NCI-H524 (cell line): ENCODE measurements around the gene NGLY1.

ENCODE experiments used
- DNase-seq, 2 experiments: peaks; one replicate each; lab custom pipeline; 2025; lab: John Stamatoyannopoulos, UW

Gene NGLY1

DNA sequence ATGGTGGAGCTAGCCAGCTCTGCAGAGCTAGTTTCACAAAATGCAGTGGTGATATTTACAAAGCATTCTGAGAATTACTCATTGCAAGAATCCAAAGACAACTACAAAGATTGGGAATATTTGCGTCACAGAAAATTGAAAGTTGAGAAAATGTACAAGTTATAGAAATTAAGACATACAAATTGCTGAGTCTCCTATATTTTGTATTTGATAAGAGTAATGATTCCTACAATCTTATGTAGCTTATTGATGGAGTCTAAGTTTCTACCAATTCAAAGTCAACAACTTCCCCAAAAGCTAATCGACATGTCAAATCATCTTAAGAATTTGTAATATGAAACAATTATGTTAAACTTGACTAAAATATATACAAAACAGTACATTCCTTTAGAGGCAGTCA, 72.2 kb downstream of the NGLY1 start:
- DNase-seq: no peak

GRCh38 chr3:25708036-25708435, 75.2 kb downstream of the NGLY1 start:
- no peak for DNase-seq

- no peak for DNase-seq
These were observed 75.8 kb downstream of the NGLY1 start for GRCh38 chr3:25707268-25707926.

- DNase-seq: no peak
These were observed 77.0 kb downstream of the NGLY1 start for GRCh38 chr3:25706213-25706612.

GRCh38 chr3:25697553-25697952, 85.7 kb downstream of the NGLY1 start:
- DNase-seq: peak in 1 of 2 experiments; percentile 1

- DNase-seq: no peak
These were observed 87.4 kb downstream of the NGLY1 start for GRCh38 chr3:25695731-25696420.

GRCh38 chr3:25693238-25693637, 90.0 kb downstream of the NGLY1 start:
- DNase-seq: no peak

DNA sequence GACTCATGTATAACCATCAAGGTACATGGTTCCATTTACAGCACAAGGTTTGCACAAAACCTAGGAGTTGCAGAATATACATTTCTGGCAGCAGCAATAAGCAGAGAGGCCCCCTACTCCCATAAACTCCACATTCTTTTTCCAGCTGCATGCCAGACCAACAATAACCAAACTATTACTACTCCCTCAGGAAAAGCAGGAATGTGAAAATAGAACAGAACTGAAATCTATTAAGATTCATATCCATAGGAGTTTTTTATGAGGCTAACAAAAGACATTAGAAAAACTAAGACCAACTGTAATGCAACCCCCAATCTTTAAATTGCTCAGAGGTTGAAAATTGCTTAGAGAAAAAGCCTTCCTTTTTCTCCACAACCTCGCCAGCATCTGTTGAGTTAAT, 90.9 kb downstream of the NGLY1 start:
- no peak for DNase-seq

GRCh38 chr3:25690768-25691533, 92.3 kb downstream of the NGLY1 start:
- DNase-seq: no peak

GRCh38 chr3:25689226-25689625, 94.0 kb downstream of the NGLY1 start:
- no peak for DNase-seq

DNA sequence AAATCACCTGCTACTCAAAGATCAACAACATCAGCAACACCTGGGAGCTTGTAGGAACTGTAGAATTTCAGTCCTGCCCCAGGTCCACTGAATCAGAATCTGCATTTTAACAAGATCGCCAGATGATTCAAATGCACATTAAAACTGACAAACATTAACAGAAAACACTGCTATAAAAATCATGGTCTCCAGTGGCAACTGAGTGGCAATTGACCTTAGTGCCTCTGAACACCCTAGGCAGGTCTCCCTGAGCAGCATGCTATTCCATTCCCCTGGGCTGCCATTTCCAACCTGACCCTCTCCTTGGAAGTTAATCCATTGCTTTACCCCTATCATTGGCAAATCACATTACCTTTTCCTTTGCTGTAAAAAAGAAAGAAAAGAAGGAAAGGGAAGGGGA, 95.5 kb downstream of the NGLY1 start:
- DNase-seq: no peak

DNA sequence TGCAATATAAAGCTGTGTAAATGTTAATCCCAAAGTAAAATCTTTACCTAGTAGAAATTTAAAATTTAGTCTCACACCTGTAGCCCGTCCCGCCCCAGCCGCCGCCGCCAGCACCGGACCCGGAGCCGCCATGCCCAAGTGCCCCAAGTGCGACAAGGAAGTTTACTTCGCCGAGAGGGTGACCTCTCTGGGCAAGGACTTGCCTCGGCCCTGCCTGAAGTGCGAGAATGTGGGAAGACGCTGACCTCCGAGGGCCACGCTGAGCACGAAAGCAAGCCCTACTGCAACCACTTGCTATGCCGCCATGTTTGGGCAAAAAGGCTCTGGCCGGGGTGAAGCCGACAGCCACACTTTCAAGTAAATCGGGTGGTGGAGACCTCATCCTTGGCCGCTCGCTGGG, 96.5 kb downstream of the NGLY1 start:
- DNase-seq: no peak

GRCh38 chr3:25683882-25684281, 99.4 kb downstream of the NGLY1 start:
- no peak for DNase-seq

GRCh38 chr3:25683410-25683809, 99.8 kb downstream of the NGLY1 start:
- DNase-seq: no peak

DNA sequence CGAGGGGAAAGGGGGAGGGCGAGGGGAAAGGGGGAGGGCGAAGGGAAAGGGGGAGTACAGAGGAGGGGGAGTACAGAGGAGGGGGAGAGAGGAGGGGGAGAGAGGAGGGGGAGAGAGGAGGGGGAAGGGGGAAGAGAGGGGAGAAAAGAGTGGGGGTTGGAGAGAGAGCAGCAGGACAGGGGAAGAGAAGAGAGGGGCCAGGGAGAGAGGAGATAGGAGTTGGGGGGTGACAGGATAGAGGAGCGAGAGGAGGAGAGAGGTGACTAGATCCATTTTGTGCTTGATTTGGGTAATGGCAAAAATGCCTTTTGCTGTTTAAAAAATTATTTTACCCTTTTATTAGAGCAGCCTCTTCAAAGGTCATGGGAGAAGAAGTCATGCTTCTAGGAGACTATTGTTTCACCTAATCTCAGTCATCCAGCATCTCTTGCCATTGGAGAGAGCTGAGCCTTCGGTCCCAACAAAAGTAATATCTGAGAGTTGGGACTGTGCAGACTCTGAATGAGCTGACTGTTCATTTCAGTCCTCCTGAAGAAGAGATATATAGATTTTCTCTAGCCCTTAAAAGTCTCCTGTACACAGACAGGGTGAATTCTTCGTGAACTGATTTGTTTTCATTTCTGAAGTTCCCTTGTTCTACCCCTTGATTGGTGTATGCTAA, 103.5 kb downstream of the NGLY1 start:
- no peak for DNase-seq

DNA sequence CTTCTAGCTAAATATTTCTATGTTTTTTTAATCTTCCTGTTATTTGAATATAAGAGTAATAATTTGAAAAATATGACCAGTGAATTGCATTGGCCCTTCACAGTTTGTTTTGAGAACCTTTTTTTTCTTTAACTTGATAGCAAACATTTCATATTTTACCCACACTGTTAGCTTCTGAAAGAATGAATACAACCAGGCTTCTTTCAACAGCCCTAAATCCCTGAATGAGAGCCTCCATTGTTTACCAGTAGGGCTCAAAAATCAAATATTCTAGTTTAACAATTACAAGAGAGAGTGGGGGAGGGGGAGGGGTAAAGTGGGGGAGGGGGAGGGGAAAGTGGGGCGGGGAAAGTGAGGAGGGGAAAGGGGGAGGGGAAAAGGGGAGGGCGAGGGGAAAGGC, 104.1 kb downstream of the NGLY1 start:
- no peak for DNase-seq

DNA sequence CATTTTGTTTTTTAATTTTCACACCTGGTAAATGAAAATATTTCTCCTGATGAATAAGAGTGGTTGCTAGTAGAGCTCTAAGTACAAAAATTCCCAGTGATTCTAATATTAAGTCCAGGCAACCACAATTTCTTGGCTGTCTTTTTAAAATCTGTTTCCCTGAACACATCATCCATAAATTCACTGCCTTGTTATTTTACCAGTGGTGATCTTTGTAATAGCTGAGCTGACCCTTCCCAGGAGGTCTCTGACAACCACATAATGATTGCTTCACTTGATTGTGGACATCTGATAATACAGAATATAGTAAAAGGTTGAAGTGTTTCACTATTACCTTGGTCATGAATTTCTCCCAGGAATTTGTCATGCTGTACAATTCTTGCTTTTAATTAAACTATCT, 104.7 kb downstream of the NGLY1 start:
- no peak for DNase-seq

GRCh38 chr3:25677121-25677520, 106.1 kb downstream of the NGLY1 start:
- peak in 1 of 2 experiments; percentile 57 for DNase-seq

DNA sequence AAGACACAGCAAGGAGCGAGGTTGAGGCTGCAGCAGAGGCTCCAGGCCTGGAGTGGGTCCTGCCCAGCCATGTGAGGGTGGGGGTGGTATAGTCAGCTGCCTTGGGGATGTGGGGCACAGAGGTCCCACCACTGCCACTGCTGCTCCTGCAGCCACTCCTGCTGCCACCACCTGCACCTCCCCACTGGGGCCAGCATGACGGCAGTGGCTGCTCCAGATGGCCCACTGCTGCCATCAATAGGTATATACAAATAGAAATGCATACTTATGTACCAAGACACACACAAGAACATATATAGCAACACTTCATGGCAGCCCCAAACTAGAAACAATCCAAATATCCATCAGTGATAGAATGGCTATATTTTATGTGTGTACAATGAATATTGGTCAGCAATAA, 108.6 kb downstream of the NGLY1 start:
- DNase-seq: peak in 1 of 2 experiments; percentile 15

DNA sequence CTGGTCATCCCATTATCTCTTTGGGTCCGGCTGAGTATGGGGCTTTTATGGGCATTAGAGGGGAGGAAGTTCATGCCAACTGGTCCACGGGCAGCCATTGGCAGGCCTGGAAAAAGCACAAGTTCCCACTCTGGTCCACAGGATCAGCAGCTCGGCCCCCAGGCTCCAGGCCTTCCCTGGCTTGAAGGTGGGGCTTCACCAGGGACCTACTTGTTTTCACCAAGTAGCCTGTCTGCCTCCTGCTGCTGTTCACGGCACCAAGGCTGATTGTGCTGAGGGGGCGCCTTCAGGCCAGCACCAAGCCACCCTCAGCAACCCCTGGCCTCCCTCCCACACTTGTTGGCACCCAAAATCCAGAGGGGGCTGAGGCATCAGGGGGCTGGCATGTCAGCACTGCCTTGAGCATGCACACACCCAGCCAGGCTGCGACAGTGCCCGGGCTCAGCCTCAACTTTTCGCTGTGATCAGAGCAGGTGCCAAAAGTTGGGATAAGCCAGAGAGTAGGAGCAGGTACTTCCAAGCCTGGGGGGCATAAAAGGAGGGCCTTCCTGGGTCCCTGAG, 109.4 kb downstream of the NGLY1 start:
- DNase-seq: no peak
